C4-2B (cell line): Measurements from ENCODE around the gene NEGR1.

Source experiments
- CTCF ChIP-seq: fragments of 450-650 bp; conservative IDR thresholded peaks from 2 replicates; pipeline ENCODE4 v1.5.1; 2017; ENCODE audit warnings: mild to moderate bottlenecking
- ZFX ChIP-seq: fragments of 450-650 bp; IDR thresholded peaks from 2 replicates; pipeline ENCODE4 v1.6.1; 2017

GRCh38 chr1:71869326-71869725 is 413.0 kb downstream of the NEGR1 start:
- TF ChIP-seq CTCF (no peak), ZFX (no peak)
